Smooth muscle cell (in vitro differentiated cells): ENCODE measurements around the gene CNTN1. TPM values are rescaled to one million over a fixed set of nuclear protein-coding genes. Genes with fewer than 3 reads are reported as not detected.

Source experiments
- DNase-seq: peaks from one replicate; lab custom pipeline; 2025; ENCODE audit not compliant: unreplicated experiment; lab: John Stamatoyannopoulos, UW
- H2AFZ ChIP-seq: fragments of 200-600 bp; sonication (generic); 2 replicates; pipeline ENCODE4 v1.6.0; 2016; ENCODE audit warnings: antibody characterized with exemption, low read depth, mild to moderate bottlenecking
- H3F3A ChIP-seq: fragments of 200-600 bp; sonication (generic); 2 replicates; pipeline ENCODE4 v1.6.0; 2017; ENCODE audit warnings: antibody characterized with exemption, low read depth
- H3K27ac ChIP-seq: fragments of 200-600 bp; sonication (generic); 2 replicates; pipeline ENCODE4 v1.5.1; 2016; ENCODE audit warnings: low read depth, mild to moderate bottlenecking
- H3K27me3 ChIP-seq: fragments of 200-600 bp; sonication (generic); 2 replicates; pipeline ENCODE4 v1.6.1; 2016; ENCODE audit warnings: low read depth, mild to moderate bottlenecking
- H3K36me3 ChIP-seq: fragments of 200-600 bp; sonication (generic); 2 replicates; pipeline ENCODE4 v1.5.1; 2016; ENCODE audit warnings: low read depth
- H3K4me1 ChIP-seq: fragments of 200-600 bp; sonication (generic); 2 replicates; pipeline ENCODE4 v1.5.1; 2016; ENCODE audit warnings: low read depth
- H3K4me2 ChIP-seq: fragments of 200-600 bp; sonication (generic); 2 replicates; pipeline ENCODE4 v1.6.0; 2016; ENCODE audit warnings: mild to moderate bottlenecking
- H3K4me3 ChIP-seq: fragments of 200-600 bp; sonication (generic); 2 replicates; pipeline ENCODE4 v1.5.1; 2016; ENCODE audit warnings: mild to moderate bottlenecking
- H3K79me2 ChIP-seq: fragments of 200-600 bp; sonication (generic); 2 replicates; pipeline ENCODE4 v1.6.0; 2016; ENCODE audit warnings: low read depth, mild to moderate bottlenecking
- H3K9ac ChIP-seq: fragments of 200-600 bp; sonication (generic); 2 replicates; pipeline ENCODE4 v1.6.0; 2016; ENCODE audit warnings: low read depth
- H3K9me3 ChIP-seq: fragments of 200-600 bp; sonication (generic); replicated peaks from 2 replicates; pipeline ENCODE4 v1.5.1; 2016; ENCODE audit warnings: low read depth
- H4K20me1 ChIP-seq: fragments of 200-600 bp; sonication (generic); 2 replicates; pipeline ENCODE4 v1.6.0; 2016; ENCODE audit warnings: low read depth
- WGBS: methylation state at CpG from one replicate; pipeline ENCODE4 v1.1.7; 2016; ENCODE audit warnings: low lambda C conversion rate; 5-methylcytosine and 5-hydroxymethylcytosine counted together
- polyA plus RNA-seq: library from polyadenylated mRNA; unstranded; fragments of >200 nt; fragmentation: Nextera tagmentation; extraction: Ambion mirVana; gene quantifications from 2 replicates; pipeline ENCODE4 v1.2.1, GENCODE V29; 2016
- total RNA-seq: library from RNA; depleted of rRNA; stranded (reverse); fragments of >200 nt; gene quantifications from 2 replicates; pipeline ENCODE4 v1.2.3, GENCODE V29; 2014
- TF ChIP-seq, protein P1 (sequence below): fragments of 200-600 bp; sonication (generic); IDR thresholded peaks from 2 replicates; pipeline ENCODE4 v1.5.1; 2017; ENCODE audit warnings: borderline replicate concordance, mild to moderate bottlenecking, antibody characterized with exemption; ENCODE audit not compliant: insufficient read depth, poor library complexity, severe bottlenecking

The CNTN1 gene
- total and polyA plus RNA-seq, 2 experiments from 2014 or later, result 0.37 to 0.94 TPM

DNA sequence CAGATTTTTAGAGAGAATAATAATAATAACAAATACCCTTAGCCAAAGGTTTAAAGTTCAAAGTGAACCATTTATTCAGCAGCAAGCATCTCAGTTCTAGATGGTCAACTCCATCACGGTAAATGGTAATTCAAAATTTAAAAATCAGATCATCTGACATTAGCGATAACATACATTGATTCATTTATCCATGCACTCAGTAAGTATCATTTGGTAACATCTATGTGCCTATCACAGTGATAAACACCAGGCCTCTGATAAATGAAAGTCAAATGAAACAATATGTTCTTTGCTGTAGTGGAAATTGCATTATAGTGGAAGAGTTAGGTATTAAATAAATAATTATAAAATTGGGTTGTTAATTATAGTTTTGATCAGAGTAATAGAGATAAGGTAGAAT lies 108.8 kb downstream of the CNTN1 start:
- Histone ChIP-seq H3F3A (no peaks in the 10 kb centered on the region), H4K20me1 (no peaks in the 10 kb centered on the region), H3K36me3 (no peaks in the 10 kb centered on the region), H3K9ac (no peak overlapping the region), H3K4me3 (no peak overlapping the region), H2AFZ (no peak overlapping the region), H3K9me3 (no peaks in the 10 kb centered on the region), H3K4me2 (no peak overlapping the region), H3K27me3 (no peaks in the 10 kb centered on the region), H3K79me2 (no peaks in the 10 kb centered on the region), H3K27ac (no peak overlapping the region), H3K4me1 (no peaks in the 10 kb centered on the region)
- TF ChIP-seq, protein P1, sequence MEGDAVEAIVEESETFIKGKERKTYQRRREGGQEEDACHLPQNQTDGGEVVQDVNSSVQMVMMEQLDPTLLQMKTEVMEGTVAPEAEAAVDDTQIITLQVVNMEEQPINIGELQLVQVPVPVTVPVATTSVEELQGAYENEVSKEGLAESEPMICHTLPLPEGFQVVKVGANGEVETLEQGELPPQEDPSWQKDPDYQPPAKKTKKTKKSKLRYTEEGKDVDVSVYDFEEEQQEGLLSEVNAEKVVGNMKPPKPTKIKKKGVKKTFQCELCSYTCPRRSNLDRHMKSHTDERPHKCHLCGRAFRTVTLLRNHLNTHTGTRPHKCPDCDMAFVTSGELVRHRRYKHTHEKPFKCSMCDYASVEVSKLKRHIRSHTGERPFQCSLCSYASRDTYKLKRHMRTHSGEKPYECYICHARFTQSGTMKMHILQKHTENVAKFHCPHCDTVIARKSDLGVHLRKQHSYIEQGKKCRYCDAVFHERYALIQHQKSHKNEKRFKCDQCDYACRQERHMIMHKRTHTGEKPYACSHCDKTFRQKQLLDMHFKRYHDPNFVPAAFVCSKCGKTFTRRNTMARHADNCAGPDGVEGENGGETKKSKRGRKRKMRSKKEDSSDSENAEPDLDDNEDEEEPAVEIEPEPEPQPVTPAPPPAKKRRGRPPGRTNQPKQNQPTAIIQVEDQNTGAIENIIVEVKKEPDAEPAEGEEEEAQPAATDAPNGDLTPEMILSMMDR, result no peak
- no peak for DNase-seq
- 98% methylated on average over 2 of the region's 2 CpGs for WGBS

DNA sequence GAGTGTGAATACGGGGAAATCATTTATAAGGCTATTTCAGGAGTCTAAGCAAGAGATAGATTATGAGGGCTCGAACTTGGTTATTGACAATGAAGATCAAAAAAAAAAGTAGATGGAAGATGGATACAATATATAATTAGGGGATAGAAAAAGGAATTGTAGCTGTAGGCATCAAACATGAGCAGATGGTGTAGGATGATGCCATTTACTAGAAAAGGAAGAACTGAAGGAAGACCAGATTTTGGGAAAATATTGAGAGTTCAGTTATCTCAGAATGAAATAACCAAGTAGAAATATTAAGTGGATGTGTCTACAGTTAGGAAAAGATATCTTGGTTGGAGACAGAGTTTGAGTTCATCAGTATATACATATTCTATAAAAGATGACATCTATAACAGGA lies 109.6 kb downstream of the CNTN1 start:
- Histone ChIP-seq H3K4me3 (no peak overlapping the region), H3K4me1 (no peaks in the 10 kb centered on the region)

DNA sequence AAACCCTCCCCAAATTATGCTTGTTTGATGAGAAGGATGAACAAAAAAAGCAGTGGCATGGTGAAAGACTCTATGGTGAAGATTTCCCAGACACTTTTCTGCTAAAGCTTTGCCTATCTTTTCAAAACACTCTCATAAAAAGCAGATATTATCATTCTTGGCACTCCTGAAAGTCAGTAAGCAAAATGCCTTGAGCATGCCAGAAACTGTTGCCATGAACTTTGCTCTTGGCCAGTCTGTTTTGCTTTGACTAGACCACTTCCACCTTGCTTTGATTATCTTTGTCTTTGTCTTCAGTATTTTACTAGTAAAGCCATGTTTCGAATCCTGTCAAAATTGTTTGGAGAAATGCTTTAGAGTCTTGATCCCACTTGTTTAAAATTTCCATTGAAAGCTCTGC lies 110.4 kb downstream of the CNTN1 start:
- no peaks in the 10 kb centered on the region for H3K36me3 ChIP-seq
- H3K4me2 ChIP-seq, result no peak overlapping the region
- TF ChIP-seq, protein P1, result no peak
- no peaks in the 10 kb centered on the region for H3K27me3 ChIP-seq
- H3F3A ChIP-seq, result no peaks in the 10 kb centered on the region
- DNase-seq, result no peak
- no peak overlapping the region for H3K4me3 ChIP-seq
- H3K79me2 ChIP-seq, result no peaks in the 10 kb centered on the region
- no peak overlapping the region for H3K9ac ChIP-seq
- 72% methylated on average over 1 of the region's 1 CpG for WGBS
- no peak overlapping the region for H3K27ac ChIP-seq
- no peaks in the 10 kb centered on the region for H3K9me3 ChIP-seq
- no peaks in the 10 kb centered on the region for H3K4me1 ChIP-seq
- H4K20me1 ChIP-seq, result no peaks in the 10 kb centered on the region
- H2AFZ ChIP-seq, result no peak overlapping the region

More for the DNA sequence above, 109.6 kb downstream of the CNTN1 start:
- no peak overlapping the region for H3K9ac ChIP-seq
- no peak for DNase-seq
- H3K4me2 ChIP-seq, result no peak overlapping the region
- no peak overlapping the region for H3K27ac ChIP-seq
- no peaks in the 10 kb centered on the region for H4K20me1 ChIP-seq
- no peaks in the 10 kb centered on the region for H3K36me3 ChIP-seq
- TF ChIP-seq, protein P1, result no peak
- H3K9me3 ChIP-seq, result no peaks in the 10 kb centered on the region
- no peak overlapping the region for H2AFZ ChIP-seq
- no peaks in the 10 kb centered on the region for H3K79me2 ChIP-seq
- 95% methylated on average over 2 of the region's 2 CpGs for WGBS
- no peaks in the 10 kb centered on the region for H3F3A ChIP-seq
- no peaks in the 10 kb centered on the region for H3K27me3 ChIP-seq

DNA sequence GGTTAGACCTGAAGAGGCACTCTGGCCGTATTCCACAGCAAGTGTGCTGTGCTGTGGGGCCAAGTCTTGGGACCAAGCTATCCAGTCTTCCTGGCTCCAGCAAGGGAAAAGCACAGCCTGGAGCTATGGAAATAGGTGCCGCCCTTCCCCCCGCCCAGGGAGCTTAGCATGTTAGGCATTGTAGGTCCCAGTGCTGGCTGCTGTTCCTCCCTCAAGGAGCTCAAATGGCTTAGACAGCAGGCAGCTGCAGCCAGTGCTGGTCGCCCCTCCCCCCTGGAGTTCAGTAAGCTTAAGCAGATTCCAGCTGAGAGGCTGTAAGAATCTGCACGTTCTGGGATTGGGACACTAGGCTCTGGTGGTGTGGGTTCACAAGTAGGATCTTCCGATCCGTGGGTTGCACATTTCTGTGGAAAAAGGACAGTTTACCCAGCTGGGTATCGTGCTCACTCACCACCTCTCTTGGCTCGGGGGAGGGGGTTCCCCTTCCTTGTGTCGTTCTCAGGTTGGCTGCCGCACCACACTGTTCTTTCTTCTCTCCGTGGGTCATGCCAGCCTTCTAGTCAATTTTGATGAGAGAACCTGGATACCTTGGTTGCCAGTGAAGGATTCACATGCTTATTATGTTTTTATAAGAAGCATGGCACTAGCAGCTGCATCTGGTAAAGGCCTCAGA lies 127.3 kb downstream of the CNTN1 start:
- Histone ChIP-seq H3K9me3 (no peaks in the 10 kb centered on the region), H3K36me3 (no peaks in the 10 kb centered on the region), H3K27me3 (no peaks in the 10 kb centered on the region), H4K20me1 (no peaks in the 10 kb centered on the region), H3K9ac (no peak overlapping the region), H2AFZ (no peak overlapping the region), H3K4me2 (peak overlapping the region; percentile 45), H3F3A (no peaks in the 10 kb centered on the region), H3K79me2 (no peaks in the 10 kb centered on the region), H3K4me1 (peaks cover 7% of the 10 kb centered on the region), H3K27ac (no peak overlapping the region), H3K4me3 (no peak overlapping the region)
- peak; percentile 15 for DNase-seq
- TF ChIP-seq, protein P1, result no peak
- 33% methylated on average over 12 of the region's 12 CpGs for WGBS
